DOHH2 (cell line): ENCODE measurements around the gene ZNF568.
A peak's percentile ranks its signal among the peaks of the same experiment; 100 is the strongest.

Experiments
- H3F3A ChIP-seq: fragments of 200-600 bp; sonication (generic), shearing (Covaris generic); 2 replicates; pipeline ENCODE4 v1.6.0; 2016; ENCODE audit warnings: antibody characterized with exemption, mild to moderate bottlenecking; ENCODE audit not compliant: control insufficient read depth, insufficient read depth
- H3K27ac ChIP-seq: fragments of 200-600 bp; sonication (generic); 2 replicates; pipeline ENCODE4 v1.5.1; 2014; ENCODE audit warnings: low read depth, mild to moderate bottlenecking, low read length, moderate library complexity
- H3K27me3 ChIP-seq: fragments of 200-600 bp; sonication (generic); 2 replicates; pipeline ENCODE4 v1.6.1; 2014; ENCODE audit warnings: mild to moderate bottlenecking, low read length, mixed read lengths; ENCODE audit not compliant: control insufficient read depth
- H3K36me3 ChIP-seq: fragments of 200-600 bp; sonication (generic); 2 replicates; pipeline ENCODE4 v1.6.1; 2014; ENCODE audit warnings: mild to moderate bottlenecking, low read length, moderate library complexity, mixed read lengths; ENCODE audit not compliant: control insufficient read depth
- H3K4me1 ChIP-seq: fragments of 200-600 bp; sonication (generic); 2 replicates; pipeline ENCODE4 v1.6.1; 2014; ENCODE audit warnings: mild to moderate bottlenecking, low read length, mixed read lengths; ENCODE audit not compliant: control insufficient read depth
- H3K4me2 ChIP-seq: fragments of 200-600 bp; sonication (generic); 2 replicates; pipeline ENCODE4 v1.6.0; 2014; ENCODE audit warnings: mild to moderate bottlenecking, low read length, moderate library complexity
- H3K4me3 ChIP-seq: fragments of 200-600 bp; sonication (generic); 2 replicates; pipeline ENCODE4 v1.5.1; 2014; ENCODE audit warnings: mild to moderate bottlenecking, low read length, mixed read lengths
- H3K79me2 ChIP-seq: fragments of 200-600 bp; sonication (generic); 2 replicates; pipeline ENCODE4 v1.6.1; 2014; ENCODE audit warnings: mild to moderate bottlenecking, low read length, mixed read lengths; ENCODE audit not compliant: control insufficient read depth
- H3K9me2 ChIP-seq: fragments of 200-600 bp; sonication (generic); replicated peaks from 2 replicates; pipeline ENCODE4 v1.6.1; 2014; ENCODE audit warnings: mild to moderate bottlenecking, low read length, mixed read lengths; ENCODE audit not compliant: control insufficient read depth
- H3K9me3 ChIP-seq: fragments of 200-600 bp; sonication (generic); 2 replicates; pipeline ENCODE4 v1.6.1; 2014; ENCODE audit warnings: antibody characterized with exemption, low read length, mixed read lengths; ENCODE audit not compliant: control insufficient read depth, insufficient read depth
- H4K20me1 ChIP-seq: fragments of 200-600 bp; sonication (generic); 2 replicates; pipeline ENCODE4 v1.6.0; 2014; ENCODE audit warnings: low read depth, mild to moderate bottlenecking, antibody characterized with exemption, low read length, moderate library complexity; ENCODE audit not compliant: control insufficient read depth, insufficient read depth
- EZH2phosphoT487 ChIP-seq: fragments of 200-600 bp; sonication (generic); IDR thresholded peaks from 2 replicates; pipeline ENCODE4 v1.6.1; 2017; ENCODE audit warnings: borderline replicate concordance, mild to moderate bottlenecking, antibody characterized with exemption, low read length, moderate library complexity, mixed read lengths
- TF ChIP-seq, protein P1 (sequence below): fragments of 200-600 bp; sonication (generic); IDR thresholded peaks from one replicate; pipeline ENCODE4 v1.5.1; 2014; ENCODE audit warnings: antibody characterized with exemption, mild to moderate bottlenecking, low read depth, low read length; ENCODE audit not compliant: poor library complexity, severe bottlenecking

Gene ZNF568

DNA sequence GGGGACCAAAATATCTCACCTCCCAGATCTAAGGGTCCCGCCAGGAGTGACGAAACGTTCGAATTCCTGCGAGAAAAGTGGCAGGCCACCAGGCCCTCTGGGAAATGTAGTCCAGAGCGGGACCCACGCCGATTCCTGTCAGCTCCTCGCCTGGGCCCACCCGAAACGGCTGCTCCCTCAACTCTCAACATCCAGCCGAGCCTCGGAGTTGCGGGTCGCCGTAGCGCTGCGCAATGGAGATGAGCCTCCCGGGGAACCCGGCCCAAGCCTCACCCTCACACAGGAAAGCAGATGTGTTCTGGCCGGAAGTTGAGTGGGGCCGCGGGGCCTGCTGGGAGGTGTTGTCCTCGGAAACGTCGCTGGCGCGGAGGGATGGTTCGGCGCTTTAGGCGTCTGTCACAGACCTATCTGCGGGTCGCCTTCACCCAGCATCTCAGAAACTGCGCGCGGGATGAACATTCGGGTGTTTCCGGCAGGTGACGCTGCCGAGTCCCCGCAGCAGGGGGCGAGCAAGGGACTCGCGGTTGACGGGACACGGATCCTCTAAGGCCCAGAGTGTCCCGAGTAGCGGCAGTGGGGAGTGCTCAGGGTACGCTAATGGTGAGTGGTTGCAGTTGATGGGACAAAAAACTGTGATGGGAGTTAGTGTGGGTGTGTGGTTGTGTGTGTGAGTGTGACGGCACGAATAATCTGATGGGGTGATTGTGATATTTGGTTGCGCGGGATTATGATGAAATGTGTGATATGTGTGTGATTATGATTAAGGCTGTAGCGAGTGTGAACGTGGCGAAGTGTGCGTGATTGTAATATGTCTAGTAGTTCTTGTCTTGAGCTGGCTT is at the start of gene ZNF568, which contains the start of gene ZNF829:
Gene ZNF568 (plus strand): TSS at position 341 of the 839 bp plus-strand sequence. CDS start 6,439 bp downstream, outside the sequence.
Gene ZNF829 (minus strand): TSS at position 300 of the 839 bp plus-strand sequence. CDS start 1,124 bp downstream, outside the sequence.
- peak within 1 kb of the TSS; percentile 34 for H3K4me2 ChIP-seq
- no peaks in the 10 kb centered on the region for H3K36me3 ChIP-seq
- H3K27ac ChIP-seq: no peak within 1 kb of the TSS
- TF ChIP-seq, protein P1, sequence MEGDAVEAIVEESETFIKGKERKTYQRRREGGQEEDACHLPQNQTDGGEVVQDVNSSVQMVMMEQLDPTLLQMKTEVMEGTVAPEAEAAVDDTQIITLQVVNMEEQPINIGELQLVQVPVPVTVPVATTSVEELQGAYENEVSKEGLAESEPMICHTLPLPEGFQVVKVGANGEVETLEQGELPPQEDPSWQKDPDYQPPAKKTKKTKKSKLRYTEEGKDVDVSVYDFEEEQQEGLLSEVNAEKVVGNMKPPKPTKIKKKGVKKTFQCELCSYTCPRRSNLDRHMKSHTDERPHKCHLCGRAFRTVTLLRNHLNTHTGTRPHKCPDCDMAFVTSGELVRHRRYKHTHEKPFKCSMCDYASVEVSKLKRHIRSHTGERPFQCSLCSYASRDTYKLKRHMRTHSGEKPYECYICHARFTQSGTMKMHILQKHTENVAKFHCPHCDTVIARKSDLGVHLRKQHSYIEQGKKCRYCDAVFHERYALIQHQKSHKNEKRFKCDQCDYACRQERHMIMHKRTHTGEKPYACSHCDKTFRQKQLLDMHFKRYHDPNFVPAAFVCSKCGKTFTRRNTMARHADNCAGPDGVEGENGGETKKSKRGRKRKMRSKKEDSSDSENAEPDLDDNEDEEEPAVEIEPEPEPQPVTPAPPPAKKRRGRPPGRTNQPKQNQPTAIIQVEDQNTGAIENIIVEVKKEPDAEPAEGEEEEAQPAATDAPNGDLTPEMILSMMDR: peak; percentile 52
- no peak for TF ChIP-seq EZH2phosphoT487
- H3F3A ChIP-seq: no peaks in the 10 kb centered on the region
- H3K4me3 ChIP-seq: peak within 1 kb of the TSS; percentile 46
- peaks cover 24% of the 10 kb centered on the region; the same call in 1 of the 2 replicates for H3K9me3 ChIP-seq
- H3K27me3 ChIP-seq: no peaks in the 10 kb centered on the region
- no peaks in the 10 kb centered on the region for H3K79me2 ChIP-seq
- no peaks in the 10 kb centered on the region for H4K20me1 ChIP-seq
- peaks cover 2% of the 10 kb centered on the region; the same call in 1 of the 2 replicates for H3K4me1 ChIP-seq
- H3K9me2 ChIP-seq: no peaks in the 10 kb centered on the region

DNA sequence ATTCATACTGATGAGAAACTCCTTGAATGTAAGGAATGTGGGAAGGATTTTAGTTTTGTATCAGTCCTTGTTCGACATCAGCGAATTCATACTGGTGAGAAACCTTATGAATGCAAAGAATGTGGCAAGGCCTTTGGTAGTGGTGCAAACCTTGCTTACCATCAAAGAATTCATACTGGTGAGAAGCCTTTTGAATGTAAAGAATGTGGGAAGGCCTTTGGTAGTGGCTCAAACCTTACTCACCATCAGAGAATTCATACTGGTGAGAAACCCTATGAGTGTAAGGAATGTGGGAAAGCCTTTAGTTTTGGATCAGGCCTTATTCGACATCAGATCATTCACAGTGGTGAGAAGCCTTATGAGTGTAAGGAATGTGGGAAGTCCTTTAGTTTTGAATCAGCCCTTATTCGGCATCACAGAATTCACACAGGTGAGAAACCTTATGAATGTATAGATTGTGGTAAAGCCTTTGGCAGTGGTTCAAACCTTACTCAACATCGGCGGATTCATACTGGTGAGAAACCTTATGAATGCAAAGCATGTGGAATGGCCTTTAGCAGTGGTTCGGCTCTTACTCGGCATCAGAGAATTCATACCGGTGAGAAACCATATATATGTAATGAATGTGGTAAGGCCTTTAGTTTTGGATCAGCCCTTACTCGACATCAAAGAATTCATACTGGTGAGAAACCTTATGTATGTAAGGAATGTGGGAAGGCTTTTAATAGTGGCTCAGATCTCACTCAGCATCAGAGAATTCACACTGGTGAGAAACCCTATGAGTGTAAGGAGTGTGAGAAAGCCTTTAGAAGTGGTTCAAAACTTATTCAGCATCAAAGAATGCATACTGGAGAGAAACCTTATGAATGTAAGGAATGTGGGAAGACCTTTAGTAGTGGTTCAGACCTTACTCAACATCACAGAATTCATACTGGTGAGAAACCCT is 38.9 kb upstream of the ZNF568 start:
- Histone ChIP-seq H3F3A (no peaks in the 10 kb centered on the region), H3K4me1 (no peaks in the 10 kb centered on the region), H3K9me2 (no peaks in the 10 kb centered on the region), H3K79me2 (no peaks in the 10 kb centered on the region), H3K27me3 (no peaks in the 10 kb centered on the region), H4K20me1 (no peaks in the 10 kb centered on the region), H3K36me3 (no peaks in the 10 kb centered on the region), H3K4me2 (no peak overlapping the region), H3K9me3 (peaks cover 25% of the 10 kb centered on the region), H3K27ac (no peak overlapping the region), H3K4me3 (no peak overlapping the region)
- TF ChIP-seq, protein P1: no peak
- TF ChIP-seq EZH2phosphoT487: no peak

DNA sequence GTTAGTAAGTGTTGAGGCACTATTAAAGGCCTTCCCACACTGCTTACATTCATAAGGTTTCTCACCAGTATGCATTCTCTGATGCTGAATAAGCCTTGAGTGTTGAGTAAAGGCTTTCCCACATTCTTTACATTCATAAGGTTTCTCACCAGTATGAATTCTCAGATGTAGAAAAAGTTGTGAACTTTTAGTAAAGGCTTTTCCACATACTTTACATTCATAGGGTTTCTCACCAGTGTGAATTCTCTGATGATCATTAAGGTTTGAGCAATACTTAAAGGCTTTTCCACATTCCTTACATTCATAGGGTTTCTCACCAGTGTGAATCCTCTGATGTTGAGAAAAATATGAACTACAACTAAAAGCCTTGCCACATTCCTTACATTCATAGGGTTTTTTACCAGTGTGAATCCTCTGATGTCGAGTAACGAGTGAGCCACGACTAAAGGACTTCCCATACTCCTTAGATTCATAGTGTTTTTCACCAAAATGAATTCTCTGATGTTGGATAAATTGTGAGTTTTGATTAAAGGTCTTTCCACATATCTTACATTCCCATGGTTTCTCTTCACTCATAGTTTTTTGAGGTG is 24.3 kb upstream of the ZNF568 start:
- Histone ChIP-seq H3K9me2 (no peaks in the 10 kb centered on the region), H3K4me2 (no peak overlapping the region), H4K20me1 (no peaks in the 10 kb centered on the region), H3K36me3 (no peaks in the 10 kb centered on the region), H3K9me3 (peaks cover 27% of the 10 kb centered on the region), H3K27me3 (no peaks in the 10 kb centered on the region), H3K4me3 (no peak overlapping the region), H3F3A (no peaks in the 10 kb centered on the region), H3K27ac (no peak overlapping the region), H3K4me1 (no peaks in the 10 kb centered on the region), H3K79me2 (no peaks in the 10 kb centered on the region)
- TF ChIP-seq, protein P1: no peak
- TF ChIP-seq EZH2phosphoT487: no peak
